NOMO-1 treated with dmso at 0.1 percent for 144 hours (cell line): ENCODE results near the gene CLDN15.

Source experiments
- DNase-seq: peaks from one replicate; lab custom pipeline; 2025; ENCODE audit not compliant: unreplicated experiment; lab: John Stamatoyannopoulos, UW

CLDN15 gene

GRCh38 chr7:101244375-101245146 is 7.0 kb upstream of the CLDN15 start, which contains the start of gene FIS1:
Gene FIS1 (minus strand): TSS chr7:101245081. CDS start chr7:101245004, 77 bp downstream.
- peak; percentile 97 for DNase-seq

GRCh38 chr7:101243646-101244374 is 6.2 kb upstream of the CLDN15 start:
- DNase-seq = no peak

GRCh38 chr7:101241443-101242349 is 4.1 kb upstream of the CLDN15 start:
- DNase-seq = peak; percentile 86

GRCh38 chr7:101241015-101241363 is 3.4 kb upstream of the CLDN15 start:
- DNase-seq = peak; percentile 66

GRCh38 chr7:101240226-101241014 is 2.8 kb upstream of the CLDN15 start:
- DNase-seq = no peak

GRCh38 chr7:101239951-101240220 is 2.3 kb upstream of the CLDN15 start:
- DNase-seq = no peak

- no peak for DNase-seq
These were observed 1.8 kb upstream of the CLDN15 start for GRCh38 chr7:101239191-101239950.

GRCh38 chr7:101238226-101239182 is 902 bp upstream of the CLDN15 start:
- DNase-seq = no peak

GRCh38 chr7:101236292-101236835 is 1.2 kb downstream of the CLDN15 start:
- no peak for DNase-seq

GRCh38 chr7:101235522-101235921 is 2.1 kb downstream of the CLDN15 start:
- DNase-seq = no peak

GRCh38 chr7:101235050-101235449 is 2.6 kb downstream of the CLDN15 start:
- DNase-seq = no peak

- DNase-seq = no peak
These were observed 3.0 kb downstream of the CLDN15 start for GRCh38 chr7:101234636-101235035.

GRCh38 chr7:101233907-101234547 is 3.6 kb downstream of the CLDN15 start:
- DNase-seq = no peak

- DNase-seq = no peak
These were observed 5.3 kb downstream of the CLDN15 start for GRCh38 chr7:101232141-101232850.

GRCh38 chr7:101231644-101232043 is 6.0 kb downstream of the CLDN15 start:
- DNase-seq = no peak

GRCh38 chr7:101226721-101227120 is 10.9 kb downstream of the CLDN15 start:
- no peak for DNase-seq

GRCh38 chr7:101225650-101226049 is 12.0 kb downstream of the CLDN15 start:
- no peak for DNase-seq

GRCh38 chr7:101223528-101223927 is 14.1 kb downstream of the CLDN15 start:
- no peak for DNase-seq
